Psoas muscle (tissue), 8 donors: ENCODE results near the gene NTRK1. TPM values are rescaled to one million over a fixed set of nuclear protein-coding genes. Genes with fewer than 3 reads are reported as not detected.

ENCODE experiments used
- ATAC-seq, 4 donors: fragments of 200-7000 bp; cut with Tn5 transposase; one replicate each; pipeline ENCODE4 v1.9.1; 2020; ENCODE audit warnings: moderate library complexity in 3 of 4, mild to moderate bottlenecking in 2 of 4
- DNase-seq, 2 donors: peaks; one replicate each; pipeline ENCODE4 v3.0.0-alpha.2; 2020
- H3K27ac ChIP-seq: fragments of 200-600 bp; one replicate; pipeline ENCODE4 v1.8.0; 2022
- H3K27me3 ChIP-seq, 3 donors: fragments of 200-600 bp in 1 of 3; one replicate each; pipeline versions ENCODE4 v1.6.1 to v1.8.0; 2013 to 2022; ENCODE audit warnings: low read length in 2 of 3, mild to moderate bottlenecking in 2 of 3, moderate library complexity in 1 of 3; ENCODE audit not compliant: insufficient read depth in 3 of 3
- H3K36me3 ChIP-seq, 2 donors: fragments of 200-600 bp in 1 of 2; one replicate each; pipeline versions ENCODE4 v1.6.1 to v1.8.0; 2013 to 2022; ENCODE audit warnings: low read depth in 1 of 2, mild to moderate bottlenecking in 1 of 2, moderate library complexity in 1 of 2; ENCODE audit not compliant: insufficient read depth in 1 of 2
- H3K4me1 ChIP-seq: fragments of 200-600 bp; one replicate; pipeline ENCODE4 v1.8.0; 2022
- H3K4me3 ChIP-seq: fragments of 200-600 bp; one replicate; pipeline ENCODE4 v1.8.0; 2022; ENCODE audit warnings: mild to moderate bottlenecking
- H3K9me3 ChIP-seq: fragments of 200-600 bp; one replicate; pipeline ENCODE4 v1.8.0; 2022
- CTCF ChIP-seq: fragments of 200-600 bp; IDR thresholded peaks from one replicate; pipeline ENCODE4 v1.8.0; 2022; ENCODE audit warnings: antibody characterized with exemption
- WGBS, 3 donors: extraction: QIAGEN DNeasy Blood & Tissue Kit; methylation state at CpG; one replicate each; pipeline versions ENCODE4 v1.1.6 to v1.1.7; 2013; 5-methylcytosine and 5-hydroxymethylcytosine counted together
- intact Hi-C, 2 donors: fragments of 100-400 bp; cut with DNase I; formaldehyde crosslinking; loops; one replicate each; pipeline versions ENCODE4 v1.11.0 to v1.14.2; 2022
- polyA plus RNA-seq, 3 donors: library from polyadenylated mRNA; stranded (reverse); fragments of 200-250 nt; gene quantifications; one replicate each; pipeline ENCODE4 v1.2.3, GENCODE V29; 2013
- total RNA-seq, 4 donors: library from RNA; stranded (reverse); fragmentation: NEBNext Ultra II Directional in 2 of 4; extraction: Animal tissue kit (Norgen Biotek cat#: 25700) in 2 of 4; gene quantifications; one replicate each; pipeline versions ENCODE4 v1.2.1 to v1.2.4, GENCODE V29; 2021 to 2023
- donor health status: healthy with polysubstance abuse.
- donor health status: DM: no; HTN: no; CAD: no; lungs with moderate emphysema.
- donor health status: Bipolar disorder and iron deficiency.
- donor health status: healthy.
- donor health status: DM: yes; HTN: yes; CAD: no.
- donor health status: DM: no; HTN: no; CAD: no.
- donor health status: DM: no; HTN: no; CAD: no.
- donor health status: DM: yes; HTN: yes; CAD: no.

The NTRK1 gene
- total and polyA plus RNA-seq, 7 donors, result 0.07 to 0.92 (median 0.44) TPM

- Histone ChIP-seq H3K4me3 (no peak overlapping the region), H3K9me3 (no peaks in the 10 kb centered on the region), H3K27ac (no peak overlapping the region), H3K27me3 (peaks cover 0 to 39% (median 0%) of the 10 kb centered on the region in 3 donors), H3K4me1 (no peaks in the 10 kb centered on the region), H3K36me3 (peaks cover 0 to 8% of the 10 kb centered on the region in 2 donors)
- ATAC-seq (no peak), DNase-seq (peak in 1 of 2 donors; percentile 19)
- TF ChIP-seq CTCF, result no peak
- intact Hi-C loops, result loop anchor here in 1 of 2 donors (10.0 kb wide), 1 partner anchor 162 kb away; no protein-coding TSS in a partner anchor
- WGBS, 3 donors, result 36 to 63% (median 55%) methylated on average over 2 of the region's 2 CpGs
Measured at GRCh38 chr1:156912310-156912709, 51.6 kb downstream of the NTRK1 start.

- ATAC-seq, result peak in 1 of 4 donors; percentile 24
- Histone ChIP-seq H3K36me3 (peaks cover 0 to 8% of the 10 kb centered on the region in 2 donors), H3K9me3 (no peaks in the 10 kb centered on the region), H3K27me3 (peaks cover 0 to 33% (median 0%) of the 10 kb centered on the region in 3 donors), H3K27ac (no peak overlapping the region), H3K4me1 (no peaks in the 10 kb centered on the region), H3K4me3 (no peak overlapping the region)
- intact Hi-C loops, result loop anchor here in 1 of 2 donors (10.0 kb wide), 1 partner anchor 162 kb away; no protein-coding TSS in a partner anchor
- WGBS, 3 donors, result 48 to 57% (median 55%) methylated on average over 22 to 24 of the region's 24 CpGs
- no peak for TF ChIP-seq CTCF
- peak in 1 of 2 donors; percentile 64 for DNase-seq
Measured at GRCh38 chr1:156912861-156913808, 52.5 kb downstream of the NTRK1 start.

- Histone ChIP-seq H3K4me3 (no peak overlapping the region), H3K27ac (no peak overlapping the region), H3K4me1 (no peaks in the 10 kb centered on the region), H3K36me3 (peaks cover 0 to 8% of the 10 kb centered on the region in 2 donors), H3K27me3 (peaks cover 0 to 25% (median 0%) of the 10 kb centered on the region in 3 donors), H3K9me3 (no peaks in the 10 kb centered on the region)
- intact Hi-C loops, result loop anchor here in 1 of 2 donors (10.0 kb wide), 1 partner anchor 161 kb away; no protein-coding TSS in a partner anchor
- TF ChIP-seq CTCF, result no peak
- no peak for DNase-seq
- 88 to 90% (median 89%) methylated on average over 13 of the region's 13 CpGs for WGBS, 3 donors
- no peak for ATAC-seq
Measured at GRCh38 chr1:156913809-156914387, 53.2 kb downstream of the NTRK1 start.

- WGBS, 3 donors, result 82 to 91% (median 90%) methylated on average over 9 of the region's 9 CpGs
- Histone ChIP-seq H3K27ac (no peak overlapping the region), H3K4me1 (no peaks in the 10 kb centered on the region), H3K36me3 (peaks cover 0 to 8% of the 10 kb centered on the region in 2 donors), H3K9me3 (no peaks in the 10 kb centered on the region), H3K4me3 (no peak overlapping the region), H3K27me3 (peaks cover 0 to 20% (median 0%) of the 10 kb centered on the region in 3 donors)
- no peak for ATAC-seq
- no peak for TF ChIP-seq CTCF
- peak in 1 of 2 donors; percentile 12 for DNase-seq
- intact Hi-C loops, result loop anchor here in 1 of 2 donors (10.0 kb wide), 1 partner anchor 160 kb away; no protein-coding TSS in a partner anchor
Measured at GRCh38 chr1:156914440-156914856, 53.8 kb downstream of the NTRK1 start.
